Measurements from ENCODE around the gene PCGF3. TPM values are rescaled to one million over a fixed set of nuclear protein-coding genes. Genes with fewer than 3 reads are reported as not detected.

The PCGF3 gene
- total RNA-seq, 1 experiment from 2014 or later, result 83.9 TPM

DNA sequence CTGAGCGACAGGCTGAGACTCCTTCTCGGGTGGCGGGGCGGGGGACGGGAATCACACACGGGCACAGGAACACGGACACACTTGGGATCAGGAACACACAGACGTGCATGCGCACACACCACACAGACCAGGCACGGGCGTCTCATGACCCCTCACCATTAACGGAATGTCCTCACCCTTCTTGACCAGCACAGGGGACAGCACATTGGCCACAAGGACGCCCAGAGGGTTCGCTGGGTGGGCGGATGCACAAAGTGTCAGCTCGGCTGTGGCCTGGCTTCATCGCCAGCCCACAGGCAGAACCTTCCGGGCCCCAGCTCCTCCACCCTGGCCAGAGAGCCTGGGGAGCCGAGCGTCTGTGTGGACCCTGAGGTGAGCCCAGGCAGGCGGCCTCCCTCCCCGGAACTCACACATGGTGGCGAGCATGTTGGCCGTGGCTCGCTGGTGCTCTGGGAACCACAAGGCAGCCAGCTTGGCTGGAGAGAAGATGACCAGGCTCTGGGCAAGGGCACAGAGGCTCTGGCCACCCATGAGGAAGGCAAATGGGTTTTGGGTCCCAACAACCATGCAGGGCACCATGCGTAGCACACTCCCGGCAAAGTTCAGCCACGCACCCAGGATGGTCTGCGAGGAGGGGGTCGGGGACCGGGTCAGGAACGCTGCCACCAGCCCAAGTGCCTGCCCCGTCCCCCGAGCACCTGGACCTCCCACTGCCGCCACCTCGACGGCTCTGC, 19.8 kb upstream of the PCGF3 start:
- TF ChIP-seq EZH2 (IDR thresholded peaks at IDR 0.05; ENCODE audit: borderline replicate concordance, low read depth, low read length, poor library complexity, severe bottlenecking), result no peak
- TF ChIP-seq, protein P1, sequence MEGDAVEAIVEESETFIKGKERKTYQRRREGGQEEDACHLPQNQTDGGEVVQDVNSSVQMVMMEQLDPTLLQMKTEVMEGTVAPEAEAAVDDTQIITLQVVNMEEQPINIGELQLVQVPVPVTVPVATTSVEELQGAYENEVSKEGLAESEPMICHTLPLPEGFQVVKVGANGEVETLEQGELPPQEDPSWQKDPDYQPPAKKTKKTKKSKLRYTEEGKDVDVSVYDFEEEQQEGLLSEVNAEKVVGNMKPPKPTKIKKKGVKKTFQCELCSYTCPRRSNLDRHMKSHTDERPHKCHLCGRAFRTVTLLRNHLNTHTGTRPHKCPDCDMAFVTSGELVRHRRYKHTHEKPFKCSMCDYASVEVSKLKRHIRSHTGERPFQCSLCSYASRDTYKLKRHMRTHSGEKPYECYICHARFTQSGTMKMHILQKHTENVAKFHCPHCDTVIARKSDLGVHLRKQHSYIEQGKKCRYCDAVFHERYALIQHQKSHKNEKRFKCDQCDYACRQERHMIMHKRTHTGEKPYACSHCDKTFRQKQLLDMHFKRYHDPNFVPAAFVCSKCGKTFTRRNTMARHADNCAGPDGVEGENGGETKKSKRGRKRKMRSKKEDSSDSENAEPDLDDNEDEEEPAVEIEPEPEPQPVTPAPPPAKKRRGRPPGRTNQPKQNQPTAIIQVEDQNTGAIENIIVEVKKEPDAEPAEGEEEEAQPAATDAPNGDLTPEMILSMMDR (conservative IDR thresholded peaks at IDR 0.05; ENCODE audit: low read depth, low read length), result no peak
- Histone ChIP-seq H3K27ac (ENCODE audit: low read depth, low read length, poor library complexity, severe bottlenecking) (no peak overlapping the region), H3K4me1 (ENCODE audit: insufficient read depth, low read length, poor library complexity, severe bottlenecking) (peaks cover 4% of the 10 kb centered on the region), H3K36me3 (ENCODE audit: insufficient read depth, low read length, poor library complexity, severe bottlenecking) (no peaks in the 10 kb centered on the region), H3K4me3 (ENCODE audit: low read depth, low read length, poor library complexity, severe bottlenecking) (no peak overlapping the region), H3K9me3 (ENCODE audit: low read depth, low read length, poor library complexity, severe bottlenecking) (no peaks in the 10 kb centered on the region), H3K27me3 (replicated peaks; ENCODE audit: insufficient read depth, low read depth, low read length, poor library complexity) (no peaks in the 10 kb centered on the region)
- BruUV-seq (replicated peaks), result no TSS peak
- CTCF ChIA-PET, result no interaction called here
- POLR2A ChIA-PET (ENCODE audit: low non-redundant PET), result no interaction called here
- intact Hi-C loops (cut with micrococcal nuclease; ENCODE audit: unreplicated experiment), result no loop called here
- DNase-seq (ENCODE audit: low spot score), result no peak

DNA sequence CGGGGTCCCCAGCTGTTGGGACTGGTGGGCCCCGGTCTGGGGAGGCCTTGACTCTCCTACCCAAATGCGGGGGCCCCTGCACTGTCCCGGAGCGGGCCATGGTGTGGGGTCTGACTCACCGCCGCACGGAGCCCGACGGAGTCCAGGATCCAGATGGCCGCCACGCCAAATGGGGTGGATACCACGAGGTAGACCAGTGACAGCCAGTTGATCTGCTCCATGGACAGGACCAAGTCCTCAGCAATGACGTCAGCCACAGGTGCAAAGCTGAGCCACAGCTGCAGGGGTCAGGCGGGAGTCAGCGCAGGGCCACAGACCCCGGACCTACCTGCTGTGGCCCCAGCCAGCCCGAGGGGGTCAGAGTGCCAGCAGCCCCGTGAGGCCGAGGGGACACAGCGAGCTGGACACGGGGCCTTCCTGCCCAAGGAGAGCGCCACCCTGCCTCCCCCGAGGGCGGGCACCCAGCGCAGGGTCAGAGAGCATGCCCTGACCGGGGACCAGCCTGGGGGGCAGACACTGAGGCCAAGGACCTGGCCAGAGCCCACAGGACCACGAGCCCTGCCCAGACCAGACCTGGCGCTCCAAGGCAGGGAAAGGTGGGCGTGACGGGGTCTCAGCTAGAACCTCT, 19.1 kb upstream of the PCGF3 start:
- no TSS peak for BruUV-seq (replicated peaks)
- TF ChIP-seq, protein P1 (conservative IDR thresholded peaks at IDR 0.05; ENCODE audit: low read depth, low read length), result no peak
- no peak for TF ChIP-seq EZH2 (IDR thresholded peaks at IDR 0.05; ENCODE audit: borderline replicate concordance, low read depth, low read length, poor library complexity, severe bottlenecking)

DNA sequence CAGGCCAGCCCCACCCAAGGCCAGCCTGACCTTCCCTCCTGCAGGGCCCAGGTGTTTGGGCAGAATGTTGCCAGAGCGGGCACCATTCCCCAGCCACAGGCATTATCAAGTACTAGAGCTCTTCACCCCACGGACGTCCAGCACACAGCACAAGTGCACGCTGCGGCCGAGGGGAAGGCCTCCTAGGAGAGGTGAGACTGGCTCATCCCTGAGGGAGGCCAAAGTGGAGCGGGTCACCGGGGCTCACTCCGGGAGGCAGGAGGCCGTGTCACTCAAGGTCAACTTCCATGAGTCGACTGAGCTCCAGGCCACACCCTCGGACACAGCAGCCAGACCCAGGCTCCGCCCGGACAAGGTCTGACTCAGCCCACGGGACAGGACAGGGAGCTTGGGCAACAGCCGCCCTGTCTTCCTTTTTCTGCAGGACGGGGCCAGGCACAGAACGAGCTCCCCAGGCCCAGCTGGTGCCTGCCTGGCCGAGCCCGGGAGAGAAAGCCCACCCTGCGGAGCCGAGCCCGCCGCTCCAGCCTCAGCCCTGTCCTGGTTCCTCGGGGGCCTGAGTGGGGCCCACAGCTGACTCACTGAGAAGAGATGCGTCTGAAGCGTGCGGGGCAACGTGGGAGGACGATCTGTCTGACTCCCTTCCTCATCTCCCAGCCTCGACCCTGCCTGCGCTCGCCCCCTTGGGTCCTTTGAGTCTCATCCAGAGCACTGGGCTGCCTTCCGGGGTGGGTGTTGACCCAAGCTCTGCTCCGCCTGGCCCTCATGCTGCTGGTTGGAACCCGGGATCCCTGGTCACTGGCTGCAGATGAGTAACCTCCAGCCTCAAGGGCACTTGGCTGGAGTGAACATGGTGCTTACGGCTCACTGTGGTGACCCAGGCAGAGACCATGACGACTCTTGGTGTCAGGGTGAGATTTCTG, 18.3 kb upstream of the PCGF3 start:
- H3K4me1 ChIP-seq (ENCODE audit: insufficient read depth, low read length, poor library complexity, severe bottlenecking), result peaks cover 4% of the 10 kb centered on the region
- no TSS peak for BruUV-seq (replicated peaks)
- no peaks in the 10 kb centered on the region for H3K27me3 ChIP-seq (replicated peaks; ENCODE audit: insufficient read depth, low read depth, low read length, poor library complexity)
- intact Hi-C loops (cut with micrococcal nuclease; ENCODE audit: unreplicated experiment), result no loop called here
- DNase-seq (ENCODE audit: low spot score), result no peak
- ChIA-PET CTCF (no interaction called here), POLR2A (ENCODE audit: low non-redundant PET) (no interaction called here)
- no peaks in the 10 kb centered on the region for H3K36me3 ChIP-seq (ENCODE audit: insufficient read depth, low read length, poor library complexity, severe bottlenecking)
- no peaks in the 10 kb centered on the region for H3K9me3 ChIP-seq (ENCODE audit: low read depth, low read length, poor library complexity, severe bottlenecking)
- H3K27ac ChIP-seq (ENCODE audit: low read depth, low read length, poor library complexity, severe bottlenecking), result no peak overlapping the region
- TF ChIP-seq EZH2 (IDR thresholded peaks at IDR 0.05; ENCODE audit: borderline replicate concordance, low read depth, low read length, poor library complexity, severe bottlenecking), result no peak
- TF ChIP-seq, protein P1 (conservative IDR thresholded peaks at IDR 0.05; ENCODE audit: low read depth, low read length), result no peak
- no peak overlapping the region for H3K4me3 ChIP-seq (ENCODE audit: low read depth, low read length, poor library complexity, severe bottlenecking)

More for the DNA sequence above, 19.1 kb upstream of the PCGF3 start:
- CTCF ChIA-PET, result no interaction called here
- no peak for DNase-seq (ENCODE audit: low spot score)
- Histone ChIP-seq H3K27ac (ENCODE audit: low read depth, low read length, poor library complexity, severe bottlenecking) (no peak overlapping the region), H3K4me1 (ENCODE audit: insufficient read depth, low read length, poor library complexity, severe bottlenecking) (peaks cover 4% of the 10 kb centered on the region), H3K9me3 (ENCODE audit: low read depth, low read length, poor library complexity, severe bottlenecking) (no peaks in the 10 kb centered on the region), H3K36me3 (ENCODE audit: insufficient read depth, low read length, poor library complexity, severe bottlenecking) (no peaks in the 10 kb centered on the region), H3K4me3 (ENCODE audit: low read depth, low read length, poor library complexity, severe bottlenecking) (no peak overlapping the region), H3K27me3 (replicated peaks; ENCODE audit: insufficient read depth, low read depth, low read length, poor library complexity) (no peaks in the 10 kb centered on the region)
- intact Hi-C loops (cut with micrococcal nuclease; ENCODE audit: unreplicated experiment), result no loop called here
- POLR2A ChIA-PET (ENCODE audit: low non-redundant PET), result no interaction called here

All from A673 (cell line).